ENCODE results near the gene CLK3.
"Not testable (repeated sequence)": the region's sequence is repeated elsewhere in the genome, so short reads cannot be mapped to it uniquely, and the experiment has no call there.

Gene CLK3

GRCh38 chr15:74646480-74646879 is 30.8 kb downstream of the CLK3 start:
- no peak for DNase-seq

- no peak for DNase-seq
Observed at GRCh38 chr15:74648051-74648842, 32.6 kb downstream of the CLK3 start.

- peak; percentile 57 for DNase-seq
Observed at GRCh38 chr15:74651242-74651741, 35.7 kb downstream of the CLK3 start.

- DNase-seq, result no peak
Observed at GRCh38 chr15:74653426-74654102, 37.9 kb downstream of the CLK3 start.

GRCh38 chr15:74655424-74655823 is 39.8 kb downstream of the CLK3 start:
- no peak for DNase-seq

- DNase-seq, result peak; percentile 23
Observed at GRCh38 chr15:74656935-74657535, 41.4 kb downstream of the CLK3 start.

- DNase-seq, result no peak
Observed at GRCh38 chr15:74657846-74658245, 42.2 kb downstream of the CLK3 start.

- DNase-seq, result not testable (repeated sequence)
Observed at GRCh38 chr15:74661280-74661679, 45.6 kb downstream of the CLK3 start.

- DNase-seq, result no peak
Observed at GRCh38 chr15:74662064-74662860, 46.6 kb downstream of the CLK3 start.

GRCh38 chr15:74663303-74664027 is 47.8 kb downstream of the CLK3 start:
- DNase-seq, result no peak

- DNase-seq, result peak; percentile 51
Observed at GRCh38 chr15:74664028-74664616, 48.5 kb downstream of the CLK3 start.

GRCh38 chr15:74664670-74665069 is 49.0 kb downstream of the CLK3 start:
- DNase-seq, result no peak

- no peak for DNase-seq
Observed at GRCh38 chr15:74667975-74668374, 52.3 kb downstream of the CLK3 start.

- DNase-seq, result no peak
Observed at GRCh38 chr15:74669627-74670026, 54.0 kb downstream of the CLK3 start.

GRCh38 chr15:74674161-74674560 is 58.5 kb downstream of the CLK3 start:
- DNase-seq, result no peak

GRCh38 chr15:74676801-74677200 is 61.2 kb downstream of the CLK3 start:
- no peak for DNase-seq
